GM12801 (cell line): ENCODE measurements around the gene ZNF343.

Source experiments
- TF ChIP-seq, protein P1 (sequence below): IDR thresholded peaks from one replicate; pipeline ENCODE4 v1.5.1; 2011; ENCODE audit warnings: control low read depth; ENCODE audit not compliant: insufficient read length; ENCODE audit errors: extremely low read depth

The ZNF343 gene

DNA sequence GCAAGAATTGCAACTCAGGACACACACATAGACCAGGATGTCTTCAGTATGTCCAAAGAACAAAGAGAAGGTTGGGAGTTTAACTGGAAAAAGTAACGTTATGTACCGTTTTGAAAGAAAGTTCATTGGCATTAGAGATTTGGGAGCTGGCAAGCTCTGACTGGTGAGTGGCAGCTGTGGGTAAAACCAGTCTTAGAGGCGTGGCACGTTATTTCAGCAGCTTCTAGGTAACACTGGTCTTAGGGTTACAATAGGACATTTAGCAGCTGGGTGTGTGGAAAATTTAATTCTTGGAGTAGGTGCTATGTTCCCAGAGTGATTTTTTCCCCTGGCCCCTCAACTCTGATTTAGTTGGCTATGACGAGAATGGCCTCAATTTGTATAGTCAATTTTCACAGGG is 57.3 kb downstream of the ZNF343 start:
- TF ChIP-seq, protein P1, sequence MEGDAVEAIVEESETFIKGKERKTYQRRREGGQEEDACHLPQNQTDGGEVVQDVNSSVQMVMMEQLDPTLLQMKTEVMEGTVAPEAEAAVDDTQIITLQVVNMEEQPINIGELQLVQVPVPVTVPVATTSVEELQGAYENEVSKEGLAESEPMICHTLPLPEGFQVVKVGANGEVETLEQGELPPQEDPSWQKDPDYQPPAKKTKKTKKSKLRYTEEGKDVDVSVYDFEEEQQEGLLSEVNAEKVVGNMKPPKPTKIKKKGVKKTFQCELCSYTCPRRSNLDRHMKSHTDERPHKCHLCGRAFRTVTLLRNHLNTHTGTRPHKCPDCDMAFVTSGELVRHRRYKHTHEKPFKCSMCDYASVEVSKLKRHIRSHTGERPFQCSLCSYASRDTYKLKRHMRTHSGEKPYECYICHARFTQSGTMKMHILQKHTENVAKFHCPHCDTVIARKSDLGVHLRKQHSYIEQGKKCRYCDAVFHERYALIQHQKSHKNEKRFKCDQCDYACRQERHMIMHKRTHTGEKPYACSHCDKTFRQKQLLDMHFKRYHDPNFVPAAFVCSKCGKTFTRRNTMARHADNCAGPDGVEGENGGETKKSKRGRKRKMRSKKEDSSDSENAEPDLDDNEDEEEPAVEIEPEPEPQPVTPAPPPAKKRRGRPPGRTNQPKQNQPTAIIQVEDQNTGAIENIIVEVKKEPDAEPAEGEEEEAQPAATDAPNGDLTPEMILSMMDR = no peak

DNA sequence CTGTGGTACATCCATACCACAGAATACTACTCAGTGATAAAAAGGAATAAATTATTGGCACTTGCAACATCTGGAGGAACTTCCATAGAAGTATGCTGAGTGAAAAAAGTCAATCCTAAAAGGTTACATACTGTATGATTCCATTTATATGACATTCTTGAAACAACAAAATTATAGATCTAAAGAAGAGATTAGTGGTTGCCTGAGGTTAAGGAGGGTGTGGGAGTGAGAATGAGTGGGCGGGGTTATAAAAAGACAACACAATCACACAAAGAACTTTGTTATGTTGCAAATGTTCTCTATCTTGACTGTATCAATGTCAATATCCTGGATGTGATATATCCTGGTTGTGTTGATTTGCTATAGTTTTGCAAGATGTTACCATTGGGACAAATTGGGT is 59.3 kb downstream of the ZNF343 start:
- TF ChIP-seq, protein P1 = no peak

DNA sequence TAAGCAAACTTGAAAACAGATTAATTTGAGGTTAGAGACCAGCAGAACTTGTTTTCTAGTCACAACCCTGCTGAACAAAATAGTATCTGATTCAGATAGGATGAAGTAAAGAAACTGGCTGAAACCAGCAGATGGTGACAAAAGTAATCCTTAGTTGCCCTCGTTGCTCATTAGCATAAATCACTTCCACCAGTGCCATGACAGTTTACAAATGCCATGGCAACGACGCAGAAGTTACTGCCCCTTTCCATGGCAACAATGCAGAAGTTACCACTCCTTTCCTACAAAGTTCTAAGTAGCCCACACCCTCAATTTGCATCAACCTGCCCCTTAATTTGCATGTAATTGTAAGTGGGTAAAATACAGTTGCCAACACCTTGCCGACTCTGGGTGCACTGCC is 61.9 kb downstream of the ZNF343 start:
- TF ChIP-seq, protein P1 = no peak
